Nephron (organoid): Measurements from ENCODE around the gene PRF1.

Experiments used
- H3K27ac Mint-ChIP-seq, 3 experiments: 2 replicates each; pipeline ENCODE4 v1.8.0; 2020; ENCODE audit warnings: mixed read lengths in 3 of 3, mild to moderate bottlenecking in 2 of 3, moderate library complexity in 1 of 3
- H3K27me3 Mint-ChIP-seq: 2 replicates; pipeline ENCODE4 v1.8.0; 2021; ENCODE audit warnings: low read depth, mild to moderate bottlenecking, moderate library complexity, mixed read lengths
- H3K36me3 Mint-ChIP-seq: 2 replicates; pipeline ENCODE4 v1.8.0; 2020; ENCODE audit warnings: low read depth, mixed read lengths
- H3K4me1 Mint-ChIP-seq: 2 replicates; pipeline ENCODE4 v1.8.0; 2020; ENCODE audit warnings: mixed read lengths
- H3K4me3 Mint-ChIP-seq, 3 experiments: 2 replicates each; pipeline ENCODE4 v1.8.0; 2020; ENCODE audit warnings: mild to moderate bottlenecking in 3 of 3, mixed read lengths in 3 of 3, moderate library complexity in 2 of 3
- H3K9me3 Mint-ChIP-seq: 2 replicates; pipeline ENCODE4 v1.8.0; 2020; ENCODE audit warnings: mixed read lengths
- CTCF ChIP-seq, 3 experiments: fragments of 200-600 bp; sonication (generic); IDR thresholded peaks; one replicate each; pipeline ENCODE4 v1.5.0; 2021; ENCODE audit warnings: antibody characterized with exemption in 3 of 3; ENCODE audit not compliant: unreplicated experiment in 3 of 3

PRF1 gene

GRCh38 chr10:70588859-70589570 lies 13.5 kb downstream of the PRF1 start:
- TF ChIP-seq CTCF (IDR thresholded peaks at IDR 0.05; ENCODE audit: unreplicated experiment in 3 of 3), result no peak
- Mint-ChIP-seq H3K4me3 (no peak overlapping the region), H3K27me3 (peaks cover 8% of the 10 kb centered on the region), H3K27ac (peak overlapping the region; percentile 12 to 90 (median 74)), H3K4me1 (peaks cover 78% of the 10 kb centered on the region), H3K36me3 (no peaks in the 10 kb centered on the region), H3K9me3 (no peaks in the 10 kb centered on the region)

GRCh38 chr10:70588255-70588654 lies 14.3 kb downstream of the PRF1 start:
- Mint-ChIP-seq H3K27me3 (peaks cover 4% of the 10 kb centered on the region), H3K9me3 (no peaks in the 10 kb centered on the region), H3K4me3 (peak overlapping the region in 1 of 3 experiments; percentile 32), H3K36me3 (no peaks in the 10 kb centered on the region), H3K27ac (peak overlapping the region in 2 of 3 experiments; percentile 74 to 90), H3K4me1 (peaks cover 83% of the 10 kb centered on the region)
- no peak for TF ChIP-seq CTCF (IDR thresholded peaks at IDR 0.05; ENCODE audit: unreplicated experiment in 3 of 3)

GRCh38 chr10:70587045-70587658 lies 15.4 kb downstream of the PRF1 start:
- peaks cover 4% of the 10 kb centered on the region for H3K27me3 Mint-ChIP-seq
- H3K9me3 Mint-ChIP-seq, result no peaks in the 10 kb centered on the region
- peaks cover 81% of the 10 kb centered on the region for H3K4me1 Mint-ChIP-seq
- H3K27ac Mint-ChIP-seq, result peak overlapping the region in 2 of 3 experiments; percentile 44 to 90
- TF ChIP-seq CTCF (IDR thresholded peaks at IDR 0.05; ENCODE audit: unreplicated experiment in 3 of 3), result no peak
- no peaks in the 10 kb centered on the region for H3K36me3 Mint-ChIP-seq
- no peak overlapping the region for H3K4me3 Mint-ChIP-seq

GRCh38 chr10:70586348-70586930 lies 16.1 kb downstream of the PRF1 start:
- H3K36me3 Mint-ChIP-seq, result no peaks in the 10 kb centered on the region
- H3K9me3 Mint-ChIP-seq, result no peaks in the 10 kb centered on the region
- H3K4me1 Mint-ChIP-seq, result peaks cover 81% of the 10 kb centered on the region
- peak overlapping the region; percentile 44 to 90 (median 90) for H3K27ac Mint-ChIP-seq
- H3K27me3 Mint-ChIP-seq, result peaks cover 4% of the 10 kb centered on the region
- H3K4me3 Mint-ChIP-seq, result no peak overlapping the region
- no peak for TF ChIP-seq CTCF (IDR thresholded peaks at IDR 0.05; ENCODE audit: unreplicated experiment in 3 of 3)

GRCh38 chr10:70585578-70586169 lies 16.9 kb downstream of the PRF1 start:
- H3K9me3 Mint-ChIP-seq, result no peaks in the 10 kb centered on the region
- no peaks in the 10 kb centered on the region for H3K36me3 Mint-ChIP-seq
- H3K27me3 Mint-ChIP-seq, result peaks cover 4% of the 10 kb centered on the region
- no peak overlapping the region for H3K4me3 Mint-ChIP-seq
- no peak for TF ChIP-seq CTCF (IDR thresholded peaks at IDR 0.05; ENCODE audit: unreplicated experiment in 3 of 3)
- H3K4me1 Mint-ChIP-seq, result peaks cover 75% of the 10 kb centered on the region
- H3K27ac Mint-ChIP-seq, result peak overlapping the region; percentile 88 to 90 (median 90)
